GM12878 (cell line): ENCODE measurements around the gene IL4I1. TPM values are rescaled to one million over a fixed set of nuclear protein-coding genes. Genes with fewer than 3 reads are reported as not detected.

ENCODE experiments used
- BMI1 ChIP-seq: fragments of 450-650 bp; IDR thresholded peaks from 2 replicates; pipeline ENCODE4 v1.6.1; 2016; ENCODE audit warnings: mild to moderate bottlenecking, moderate library complexity, borderline replicate concordance
- CHD4 ChIP-seq: fragments of 200-600 bp; sonication (generic); IDR thresholded peaks from 2 replicates; pipeline ENCODE4 v1.6.1; 2016; ENCODE audit warnings: mild to moderate bottlenecking
- DPF2 ChIP-seq: fragments of 450-650 bp; IDR thresholded peaks from 2 replicates; pipeline ENCODE4 v1.6.1; 2017; ENCODE audit warnings: mild to moderate bottlenecking
- EZH2 ChIP-seq: IDR thresholded peaks from 2 replicates; pipeline ENCODE4 v1.6.1; 2012; ENCODE audit warnings: low read depth, mild to moderate bottlenecking, control low read depth, inconsistent platforms, low read length, borderline replicate concordance; ENCODE audit not compliant: control insufficient read depth
- IKZF1 ChIP-seq: fragments of 450-650 bp; conservative IDR thresholded peaks from 2 replicates; pipeline ENCODE4 v1.6.1; 2017; ENCODE audit warnings: antibody characterized with exemption, mild to moderate bottlenecking
- KAT2A ChIP-seq: conservative IDR thresholded peaks from 2 replicates; pipeline ENCODE4 v1.6.1; 2011; ENCODE audit warnings: low read depth, low read length; ENCODE audit not compliant: control insufficient read depth
- KDM1A ChIP-seq: fragments of 200-600 bp; sonication (generic); IDR thresholded peaks from 2 replicates; pipeline ENCODE4 v1.6.1; 2016; ENCODE audit warnings: borderline replicate concordance
- MEF2B ChIP-seq: fragments of 450-650 bp; IDR thresholded peaks from 2 replicates; pipeline ENCODE4 v1.6.1; 2018; ENCODE audit warnings: mild to moderate bottlenecking, moderate library complexity; ENCODE audit not compliant: partially characterized antibody, poor library complexity, severe bottlenecking
- MTA2 ChIP-seq: fragments of 450-650 bp; IDR thresholded peaks from 2 replicates; pipeline ENCODE4 v1.6.1; 2016; ENCODE audit warnings: low read depth, mild to moderate bottlenecking, moderate library complexity
- NRF1 ChIP-seq: conservative IDR thresholded peaks from 2 replicates; pipeline ENCODE4 v1.6.1; 2011; ENCODE audit warnings: mild to moderate bottlenecking, low read depth, low read length, improper control_type of control experiment
- RAD21 ChIP-seq: IDR thresholded peaks from 2 replicates; pipeline ENCODE4 v1.6.1; 2011; ENCODE audit warnings: mild to moderate bottlenecking, low read depth, low read length, moderate library complexity; ENCODE audit not compliant: insufficient read depth
- RELA ChIP-seq: fragments of 450-650 bp; IDR thresholded peaks from 2 replicates; pipeline ENCODE4 v1.8.0; 2014; ENCODE audit warnings: borderline replicate concordance; ENCODE audit not compliant: partially characterized antibody
- RUNX3 ChIP-seq: IDR thresholded peaks from 2 replicates; pipeline ENCODE4 v1.6.1; 2012; ENCODE audit warnings: low read length, inconsistent platforms
- SREBF2 ChIP-seq: IDR thresholded peaks from 2 replicates; pipeline ENCODE4 v1.6.1; 2012; ENCODE audit warnings: mild to moderate bottlenecking, low read length
- SUZ12 ChIP-seq: fragments of 200-600 bp; sonication (generic); IDR thresholded peaks from one replicate; pipeline ENCODE4 v1.6.1; 2018; ENCODE audit warnings: antibody characterized with exemption, mild to moderate bottlenecking; ENCODE audit not compliant: unreplicated experiment
- WRNIP1 ChIP-seq: IDR thresholded peaks from 2 replicates; pipeline ENCODE4 v1.6.1; 2011; ENCODE audit warnings: low read depth, low read length, improper control_type of control experiment, borderline replicate concordance
- polyA plus RNA-seq, 11 experiments: library from polyadenylated mRNA; depleted of rRNA in 4 of 11; unstranded in 6 of 11; stranded (reverse) in 5 of 11; fragments of >200 nt; fragmentation: Nextera tagmentation in 4 of 11; fragmentation: Illumina TruSeq in 1 of 11; extraction: Ambion mirVana in 4 of 11; extraction: Trizol in 1 of 11; gene quantifications; 1 replicate in 1 of 11; 2 replicates in 10 of 11; pipeline versions ENCODE4 v1.2.1 to v1.2.3, GENCODE V29; 2011 to 2016; ENCODE audit warnings: inconsistent platforms in 2 of 11, missing spikeins in 2 of 11, low read depth in 1 of 11
- total RNA-seq, 4 experiments: library from RNA; depleted of rRNA in 3 of 4; stranded (reverse); fragments of >200 nt in 3 of 4; fragmentation: Illumina TruSeq in 1 of 4; extraction: Trizol in 1 of 4; gene quantifications; 2 replicates each; pipeline versions ENCODE4 v1.2.1 to v1.2.3, GENCODE V29; 2013 to 2021
- TF ChIP-seq, protein P1 (sequence below): IDR thresholded peaks from 2 replicates; pipeline ENCODE4 v1.6.1; 2012; ENCODE audit warnings: mild to moderate bottlenecking, low read depth, low read length
- TF ChIP-seq, protein P2 (sequence below): IDR thresholded peaks from 2 replicates; pipeline ENCODE4 v1.6.1; 2012; ENCODE audit warnings: low read depth, low read length, improper control_type of control experiment
- TF ChIP-seq, protein P3 (sequence below): IDR thresholded peaks from 2 replicates; pipeline ENCODE4 v1.6.1; 2012; ENCODE audit warnings: low read depth, low read length, improper control_type of control experiment
- TF ChIP-seq, protein P4 (sequence below): fragments of 450-650 bp; IDR thresholded peaks from 2 replicates; pipeline ENCODE4 v1.6.1; 2018; ENCODE audit warnings: borderline replicate concordance, mild to moderate bottlenecking; ENCODE audit not compliant: partially characterized antibody
- TF ChIP-seq, protein P5 (sequence below): fragments of 450-650 bp; IDR thresholded peaks from 2 replicates; pipeline ENCODE4 v1.6.1; 2017; ENCODE audit warnings: mild to moderate bottlenecking, low read depth, inconsistent platforms; ENCODE audit not compliant: poor library complexity, severe bottlenecking

Gene IL4I1
- total and polyA plus RNA-seq, 10 of the 15 experiments (the other 5 are each of a cell fraction or from before 2014, with no cell fraction given), result 0.62 to 83.8 (median 42.8) TPM

DNA sequence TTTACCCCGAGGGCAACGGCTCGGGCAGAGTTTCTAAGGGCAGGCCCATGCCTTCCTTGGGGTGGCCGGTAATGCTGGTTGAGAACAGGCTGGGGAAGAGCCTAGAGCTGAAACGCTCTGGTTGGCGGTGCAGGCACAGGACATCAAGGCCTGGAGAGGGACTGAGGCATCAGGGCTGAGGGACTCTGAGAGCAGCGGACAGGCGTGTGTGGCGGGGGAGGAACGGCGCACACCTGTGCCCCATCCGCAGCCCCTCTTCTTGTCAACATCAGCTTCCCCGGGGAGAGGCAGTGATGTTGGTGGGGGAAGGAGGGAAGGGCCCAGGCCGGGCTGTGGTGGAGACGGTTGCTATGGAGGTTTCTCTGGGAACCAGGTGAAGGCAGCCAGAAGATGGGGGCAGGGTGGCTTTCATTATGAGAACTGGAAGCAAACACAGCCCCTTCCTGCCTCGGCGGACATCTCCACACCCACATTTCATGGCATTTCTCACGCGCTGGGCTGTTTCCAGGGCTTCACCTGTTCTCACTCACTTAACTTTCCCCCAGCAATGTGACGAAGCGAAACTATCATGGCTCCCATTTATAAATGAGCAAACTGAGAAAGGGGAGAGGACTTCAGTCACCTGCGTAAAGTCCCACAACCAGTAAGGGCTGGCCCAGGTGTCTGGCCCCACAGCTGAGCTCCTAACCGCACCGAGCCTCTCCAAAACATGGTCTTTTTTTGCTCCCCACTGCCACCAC, 24.1 kb upstream of the IL4I1 start (continued):
- TF ChIP-seq, protein P1, sequence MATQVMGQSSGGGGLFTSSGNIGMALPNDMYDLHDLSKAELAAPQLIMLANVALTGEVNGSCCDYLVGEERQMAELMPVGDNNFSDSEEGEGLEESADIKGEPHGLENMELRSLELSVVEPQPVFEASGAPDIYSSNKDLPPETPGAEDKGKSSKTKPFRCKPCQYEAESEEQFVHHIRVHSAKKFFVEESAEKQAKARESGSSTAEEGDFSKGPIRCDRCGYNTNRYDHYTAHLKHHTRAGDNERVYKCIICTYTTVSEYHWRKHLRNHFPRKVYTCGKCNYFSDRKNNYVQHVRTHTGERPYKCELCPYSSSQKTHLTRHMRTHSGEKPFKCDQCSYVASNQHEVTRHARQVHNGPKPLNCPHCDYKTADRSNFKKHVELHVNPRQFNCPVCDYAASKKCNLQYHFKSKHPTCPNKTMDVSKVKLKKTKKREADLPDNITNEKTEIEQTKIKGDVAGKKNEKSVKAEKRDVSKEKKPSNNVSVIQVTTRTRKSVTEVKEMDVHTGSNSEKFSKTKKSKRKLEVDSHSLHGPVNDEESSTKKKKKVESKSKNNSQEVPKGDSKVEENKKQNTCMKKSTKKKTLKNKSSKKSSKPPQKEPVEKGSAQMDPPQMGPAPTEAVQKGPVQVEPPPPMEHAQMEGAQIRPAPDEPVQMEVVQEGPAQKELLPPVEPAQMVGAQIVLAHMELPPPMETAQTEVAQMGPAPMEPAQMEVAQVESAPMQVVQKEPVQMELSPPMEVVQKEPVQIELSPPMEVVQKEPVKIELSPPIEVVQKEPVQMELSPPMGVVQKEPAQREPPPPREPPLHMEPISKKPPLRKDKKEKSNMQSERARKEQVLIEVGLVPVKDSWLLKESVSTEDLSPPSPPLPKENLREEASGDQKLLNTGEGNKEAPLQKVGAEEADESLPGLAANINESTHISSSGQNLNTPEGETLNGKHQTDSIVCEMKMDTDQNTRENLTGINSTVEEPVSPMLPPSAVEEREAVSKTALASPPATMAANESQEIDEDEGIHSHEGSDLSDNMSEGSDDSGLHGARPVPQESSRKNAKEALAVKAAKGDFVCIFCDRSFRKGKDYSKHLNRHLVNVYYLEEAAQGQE, result no peak
- TF ChIP-seq, protein P2, sequence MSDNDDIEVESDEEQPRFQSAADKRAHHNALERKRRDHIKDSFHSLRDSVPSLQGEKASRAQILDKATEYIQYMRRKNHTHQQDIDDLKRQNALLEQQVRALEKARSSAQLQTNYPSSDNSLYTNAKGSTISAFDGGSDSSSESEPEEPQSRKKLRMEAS, result no peak
- TF ChIP-seq NRF1, result no peak
- TF ChIP-seq DPF2, result 0 out of 2 replicates have a peak, but pooled peaks have one; percentile 28
- no peak for TF ChIP-seq SREBF2
- TF ChIP-seq EZH2, result no peak
- no peak for TF ChIP-seq WRNIP1
- TF ChIP-seq RAD21, result no peak
- TF ChIP-seq KDM1A, result no peak
- TF ChIP-seq, protein P3, sequence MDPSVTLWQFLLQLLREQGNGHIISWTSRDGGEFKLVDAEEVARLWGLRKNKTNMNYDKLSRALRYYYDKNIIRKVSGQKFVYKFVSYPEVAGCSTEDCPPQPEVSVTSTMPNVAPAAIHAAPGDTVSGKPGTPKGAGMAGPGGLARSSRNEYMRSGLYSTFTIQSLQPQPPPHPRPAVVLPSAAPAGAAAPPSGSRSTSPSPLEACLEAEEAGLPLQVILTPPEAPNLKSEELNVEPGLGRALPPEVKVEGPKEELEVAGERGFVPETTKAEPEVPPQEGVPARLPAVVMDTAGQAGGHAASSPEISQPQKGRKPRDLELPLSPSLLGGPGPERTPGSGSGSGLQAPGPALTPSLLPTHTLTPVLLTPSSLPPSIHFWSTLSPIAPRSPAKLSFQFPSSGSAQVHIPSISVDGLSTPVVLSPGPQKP, result no peak
- TF ChIP-seq RELA, result no peak
- TF ChIP-seq IKZF1, result peak; percentile 15
- TF ChIP-seq, protein P4, sequence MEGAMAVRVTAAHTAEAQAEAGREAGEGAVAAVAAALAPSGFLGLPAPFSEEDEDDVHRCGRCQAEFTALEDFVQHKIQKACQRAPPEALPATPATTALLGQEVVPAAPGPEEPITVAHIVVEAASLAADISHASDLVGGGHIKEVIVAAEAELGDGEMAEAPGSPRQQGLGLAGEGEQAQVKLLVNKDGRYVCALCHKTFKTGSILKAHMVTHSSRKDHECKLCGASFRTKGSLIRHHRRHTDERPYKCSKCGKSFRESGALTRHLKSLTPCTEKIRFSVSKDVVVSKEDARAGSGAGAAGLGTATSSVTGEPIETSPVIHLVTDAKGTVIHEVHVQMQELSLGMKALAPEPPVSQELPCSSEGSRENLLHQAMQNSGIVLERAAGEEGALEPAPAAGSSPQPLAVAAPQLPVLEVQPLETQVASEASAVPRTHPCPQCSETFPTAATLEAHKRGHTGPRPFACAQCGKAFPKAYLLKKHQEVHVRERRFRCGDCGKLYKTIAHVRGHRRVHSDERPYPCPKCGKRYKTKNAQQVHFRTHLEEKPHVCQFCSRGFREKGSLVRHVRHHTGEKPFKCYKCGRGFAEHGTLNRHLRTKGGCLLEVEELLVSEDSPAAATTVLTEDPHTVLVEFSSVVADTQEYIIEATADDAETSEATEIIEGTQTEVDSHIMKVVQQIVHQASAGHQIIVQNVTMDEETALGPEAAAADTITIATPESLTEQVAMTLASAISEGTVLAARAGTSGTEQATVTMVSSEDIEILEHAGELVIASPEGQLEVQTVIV, result no peak
- no peak for TF ChIP-seq KAT2A
- no peak for TF ChIP-seq CHD4
- no peak for TF ChIP-seq MTA2
- TF ChIP-seq MEF2B, result peak; percentile 13
- TF ChIP-seq SUZ12, result no peak
- 0 out of 2 replicates have a peak, but pooled peaks have one; percentile 21 for TF ChIP-seq BMI1
- TF ChIP-seq, protein P5, sequence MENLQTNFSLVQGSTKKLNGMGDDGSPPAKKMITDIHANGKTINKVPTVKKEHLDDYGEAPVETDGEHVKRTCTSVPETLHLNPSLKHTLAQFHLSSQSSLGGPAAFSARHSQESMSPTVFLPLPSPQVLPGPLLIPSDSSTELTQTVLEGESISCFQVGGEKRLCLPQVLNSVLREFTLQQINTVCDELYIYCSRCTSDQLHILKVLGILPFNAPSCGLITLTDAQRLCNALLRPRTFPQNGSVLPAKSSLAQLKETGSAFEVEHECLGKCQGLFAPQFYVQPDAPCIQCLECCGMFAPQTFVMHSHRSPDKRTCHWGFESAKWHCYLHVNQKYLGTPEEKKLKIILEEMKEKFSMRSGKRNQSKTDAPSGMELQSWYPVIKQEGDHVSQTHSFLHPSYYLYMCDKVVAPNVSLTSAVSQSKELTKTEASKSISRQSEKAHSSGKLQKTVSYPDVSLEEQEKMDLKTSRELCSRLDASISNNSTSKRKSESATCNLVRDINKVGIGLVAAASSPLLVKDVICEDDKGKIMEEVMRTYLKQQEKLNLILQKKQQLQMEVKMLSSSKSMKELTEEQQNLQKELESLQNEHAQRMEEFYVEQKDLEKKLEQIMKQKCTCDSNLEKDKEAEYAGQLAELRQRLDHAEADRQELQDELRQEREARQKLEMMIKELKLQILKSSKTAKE, result no peak
- TF ChIP-seq RUNX3, result no peak
